ENCODE measurements around the gene PTGS2. TPM values are rescaled to one million over a fixed set of nuclear protein-coding genes. Genes with fewer than 3 reads are reported as not detected.
"Not testable (repeated sequence)": the region's sequence is repeated elsewhere in the genome, so short reads cannot be mapped to it uniquely, and the experiment has no call there.

The PTGS2 gene
- total RNA-seq, 1 donor from 2014 or later = 21.0 TPM

DNA sequence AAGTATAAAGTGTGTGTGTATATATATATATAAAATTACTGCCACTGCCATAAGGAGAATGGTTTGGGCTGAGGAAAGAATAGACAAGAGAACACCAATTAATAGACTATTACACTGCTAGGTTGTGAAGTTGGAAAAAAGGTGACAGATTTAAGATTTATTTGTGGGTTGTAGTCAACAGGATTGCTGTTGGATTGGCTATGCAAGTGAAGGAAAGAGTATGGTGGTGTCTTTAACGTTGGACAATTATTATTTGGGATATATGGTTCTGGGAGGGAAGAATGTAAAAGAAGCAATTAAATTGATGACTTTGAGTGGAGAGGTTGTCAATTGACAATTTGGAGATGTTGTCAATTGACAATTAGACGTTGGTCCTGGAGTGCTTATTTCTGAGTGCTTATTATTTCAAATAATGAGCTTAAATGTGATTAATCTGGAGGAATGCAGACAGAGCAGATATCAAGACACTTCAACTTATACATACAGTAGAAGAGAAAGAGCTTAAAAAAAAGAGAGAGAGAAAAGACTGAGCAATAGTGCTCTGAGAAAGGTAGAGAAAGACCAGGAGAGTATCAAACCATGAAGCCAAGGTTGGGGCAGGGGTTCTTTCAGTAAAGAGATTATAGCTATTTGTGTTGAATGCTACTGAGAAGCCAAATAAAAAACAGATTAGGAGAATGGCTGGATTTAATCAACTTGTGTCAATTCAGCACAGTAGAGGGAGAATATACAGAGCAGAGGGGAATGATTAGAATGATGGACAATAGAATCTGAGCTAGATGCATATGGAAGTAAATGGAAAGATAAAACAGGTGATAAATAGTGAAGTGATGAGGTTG lies 9.7 kb downstream of the PTGS2 start:
- peak; percentile 14 to 68 for DNase-seq (ENCODE audit: low read depth in 2 of 2)

DNA sequence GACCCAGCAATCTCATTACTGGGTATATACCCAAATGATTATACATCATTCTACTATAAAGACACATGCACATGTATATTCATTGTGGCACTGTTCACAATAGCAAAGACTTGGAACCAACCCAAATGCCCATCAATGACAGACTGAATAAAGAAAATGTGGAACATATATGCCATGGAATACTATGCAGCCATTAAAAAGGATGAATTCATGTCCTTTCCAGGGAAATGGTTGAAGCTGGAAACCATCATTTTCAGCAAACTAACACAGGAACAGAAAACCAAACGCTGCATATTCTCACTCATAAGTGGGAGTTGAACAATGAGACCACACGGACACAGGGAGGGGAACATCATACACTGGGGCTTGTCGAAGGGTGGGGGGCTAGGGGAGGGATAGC lies 10.4 kb downstream of the PTGS2 start:
- DNase-seq (ENCODE audit: low read depth in 2 of 2) = peak in 1 of 2 donors; percentile 7

DNA sequence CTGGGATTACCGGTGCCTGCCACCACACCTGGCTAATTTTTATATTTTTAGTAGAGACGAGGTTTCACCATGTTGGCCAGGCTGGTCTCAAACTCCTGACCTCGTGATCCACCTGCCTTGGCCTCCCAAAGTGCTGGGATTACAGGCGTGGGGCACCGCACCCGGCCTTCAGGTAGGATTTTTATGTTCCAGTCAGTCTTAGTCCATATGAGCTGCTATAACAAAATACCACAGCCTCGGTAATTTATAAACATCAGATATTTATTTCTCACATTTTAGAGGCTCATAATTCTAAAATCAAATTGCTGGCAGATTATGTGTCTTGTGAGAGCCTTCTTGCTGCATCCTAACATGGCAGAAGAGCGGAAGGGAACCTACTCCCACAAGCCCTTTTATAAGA lies 16.0 kb downstream of the PTGS2 start:
- not testable (repeated sequence) for DNase-seq (ENCODE audit: low read depth in 2 of 2)

DNA sequence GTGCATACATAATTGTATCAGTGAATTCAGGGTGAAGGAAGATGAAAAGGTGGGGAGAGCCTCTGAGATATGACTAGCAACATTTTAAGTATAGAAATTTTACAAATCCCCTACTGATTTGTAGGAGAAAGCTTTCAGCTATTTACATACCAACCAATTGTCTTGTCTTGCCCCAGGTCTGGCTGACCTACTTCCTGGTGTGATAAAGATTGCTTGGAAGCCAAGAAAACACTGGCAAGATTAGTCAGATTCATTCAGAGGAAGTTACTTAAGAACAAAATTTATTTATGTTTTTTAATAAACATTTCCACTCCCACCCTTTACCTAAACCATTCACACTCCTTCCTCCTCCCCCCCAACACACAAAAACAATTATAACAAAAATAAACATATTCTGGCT lies 17.5 kb downstream of the PTGS2 start:
- DNase-seq (ENCODE audit: low read depth in 2 of 2) = peak in 1 of 2 donors; percentile 90

DNA sequence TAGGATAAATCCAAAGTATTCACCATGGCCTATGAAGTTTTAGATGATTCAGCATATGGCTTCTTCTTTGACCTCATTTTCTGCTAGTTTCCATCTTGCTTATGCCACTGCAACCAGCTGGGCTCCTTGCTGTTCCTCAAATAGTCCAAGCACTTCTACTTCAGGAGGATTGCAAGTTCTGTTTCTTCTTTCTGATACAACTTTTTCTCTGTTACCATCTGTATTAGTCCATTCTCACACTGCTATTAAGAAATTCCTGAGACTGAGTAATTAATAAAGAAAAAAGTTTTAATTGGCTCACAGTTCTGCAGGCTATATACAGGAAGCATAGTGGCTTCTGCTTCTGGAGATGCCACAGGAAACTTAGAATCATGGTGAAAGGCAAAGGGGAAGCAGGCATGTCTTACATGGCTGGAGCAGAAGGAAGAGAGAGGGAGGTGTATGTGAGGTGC lies 20.3 kb downstream of the PTGS2 start:
- DNase-seq (ENCODE audit: low read depth in 2 of 2) = no peak

DNA sequence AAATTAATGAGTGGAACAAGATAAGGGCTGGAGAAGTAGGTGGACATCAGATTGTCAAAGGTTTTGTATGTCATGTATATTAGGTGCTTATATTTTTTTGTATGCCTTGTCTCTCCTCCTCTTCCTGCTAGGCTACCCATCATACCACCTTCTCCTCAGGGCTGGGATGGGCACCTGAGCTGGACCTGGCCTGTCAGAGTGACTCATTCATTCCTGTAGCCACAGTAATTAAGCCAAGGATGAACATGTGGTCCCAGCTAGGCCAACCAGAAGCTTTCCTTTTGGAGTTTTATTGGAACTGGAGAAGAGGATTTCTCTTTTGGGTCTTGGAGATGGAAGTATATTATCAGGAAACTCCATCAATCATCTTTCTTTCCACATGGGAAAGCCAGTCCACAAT lies 21.2 kb downstream of the PTGS2 start:
- no peak for DNase-seq (ENCODE audit: low read depth in 2 of 2)

DNA sequence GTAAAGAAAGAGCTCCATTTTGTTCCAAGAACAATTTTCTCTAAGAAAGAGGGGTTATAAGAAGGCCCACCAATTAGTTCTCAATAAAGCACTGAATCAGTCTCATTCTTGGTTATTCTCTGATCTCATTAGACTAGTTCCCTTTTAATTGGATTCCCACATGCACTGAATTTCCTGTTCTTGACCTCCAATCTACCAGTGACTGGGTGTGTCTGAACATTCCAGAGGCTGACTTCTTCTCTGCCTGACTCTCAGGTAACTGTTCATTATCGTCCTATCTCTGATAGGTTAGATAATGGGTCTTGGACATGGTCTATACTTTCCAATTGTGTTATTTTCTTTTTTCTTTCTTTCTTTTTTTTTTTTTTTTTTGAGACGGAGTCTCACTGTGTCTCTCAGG lies 22.7 kb downstream of the PTGS2 start:
- no peak for DNase-seq (ENCODE audit: low read depth in 2 of 2)

DNA sequence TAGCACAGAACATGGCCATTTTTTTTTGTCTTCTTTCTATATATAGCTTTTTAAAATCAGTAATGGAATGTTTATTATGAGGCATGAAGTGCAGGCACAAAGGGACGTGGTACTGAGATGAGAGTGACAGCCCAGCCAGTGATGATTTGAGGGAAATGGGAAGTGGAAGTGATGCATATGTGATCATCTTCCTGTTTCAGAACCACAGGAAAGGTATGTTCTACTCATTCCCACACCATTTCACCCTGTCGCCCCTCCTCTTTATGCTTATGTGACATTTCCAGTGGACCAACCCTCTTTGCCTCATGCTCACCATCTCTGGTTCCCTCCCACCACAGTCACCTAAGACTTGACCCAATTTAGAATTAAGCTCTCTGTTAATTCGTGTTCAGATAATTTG lies 24.3 kb downstream of the PTGS2 start:
- DNase-seq (ENCODE audit: low read depth in 2 of 2) = peak; percentile 49 to 95

DNA sequence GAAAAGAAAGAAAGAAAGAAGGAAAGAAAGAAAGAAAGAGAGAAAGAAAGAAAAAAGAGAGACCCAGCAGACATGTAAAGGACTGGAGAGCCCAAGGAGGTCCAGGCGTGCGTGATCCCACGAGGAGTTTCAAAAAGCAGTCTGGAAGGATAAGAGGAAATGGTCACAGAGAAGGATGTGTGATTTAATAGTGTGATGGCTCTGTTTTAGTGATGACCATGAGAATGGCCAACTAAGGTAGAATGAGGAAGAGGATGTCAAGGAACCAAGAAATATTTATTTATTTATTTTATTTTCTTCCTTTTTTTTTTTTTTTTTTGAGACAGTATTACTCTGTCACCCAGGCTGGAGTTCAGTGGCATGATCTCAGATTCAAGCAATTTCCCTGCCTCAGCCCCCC lies 25.5 kb downstream of the PTGS2 start:
- DNase-seq (ENCODE audit: low read depth in 2 of 2) = no peak

DNA sequence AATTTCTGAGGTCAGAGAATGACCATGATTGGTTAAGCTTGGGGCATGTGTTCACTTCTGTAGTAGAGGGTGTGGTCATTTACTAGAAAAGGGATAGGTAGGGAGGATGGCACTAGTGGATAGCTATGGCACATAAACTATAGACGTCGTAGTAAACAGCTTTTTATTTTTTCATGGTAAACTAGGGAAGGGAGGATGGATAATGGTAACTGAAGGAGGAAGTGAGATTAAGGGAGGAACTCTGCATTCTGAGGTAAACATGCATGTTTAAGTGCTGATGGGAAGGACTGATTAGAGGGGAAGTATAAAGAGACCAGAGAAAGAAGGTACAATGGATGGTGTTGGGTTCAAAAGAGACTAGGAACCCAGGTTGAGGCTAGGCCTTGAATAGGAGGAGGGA lies 26.9 kb downstream of the PTGS2 start:
- no peak for DNase-seq (ENCODE audit: low read depth in 2 of 2)

DNA sequence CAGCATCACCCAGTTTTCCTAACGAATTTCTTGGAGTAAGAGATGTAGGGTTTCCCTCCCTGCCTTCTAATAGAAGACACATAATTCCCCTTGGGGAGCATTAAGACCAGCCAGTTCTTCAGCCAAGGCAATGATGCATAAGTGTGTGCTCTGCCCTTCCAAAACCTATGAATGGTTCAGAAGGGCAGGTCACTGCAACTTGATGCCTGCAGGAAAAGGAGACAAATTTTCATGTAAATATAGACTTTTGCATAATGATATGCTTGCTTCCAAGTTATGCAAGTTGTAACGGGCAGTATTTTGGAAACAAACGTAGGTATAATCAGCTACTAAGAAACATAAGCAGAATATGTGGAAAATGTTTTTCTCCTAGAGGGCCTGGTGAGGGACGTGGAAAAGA lies 31.6 kb downstream of the PTGS2 start:
- DNase-seq (ENCODE audit: low read depth in 2 of 2) = no peak

DNA sequence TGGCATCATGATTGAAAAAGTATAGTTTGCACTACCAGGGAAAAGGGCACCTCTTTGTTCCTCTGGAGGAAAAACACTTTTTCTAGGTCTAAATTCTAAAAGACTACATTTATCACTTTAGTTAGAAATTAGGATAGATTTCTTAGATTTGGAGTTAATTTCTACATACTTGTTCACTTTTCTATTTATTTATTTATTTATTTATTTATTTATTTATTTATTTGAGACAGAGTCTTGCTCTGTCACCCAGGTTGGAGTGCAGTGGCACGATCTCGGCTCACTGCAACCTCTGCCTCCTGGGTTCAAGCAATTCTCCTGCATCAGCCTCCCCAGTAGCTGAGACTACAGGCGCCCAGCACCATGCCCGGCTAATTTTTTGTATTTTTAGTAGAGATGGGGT lies 32.2 kb downstream of the PTGS2 start:
- DNase-seq (ENCODE audit: low read depth in 2 of 2) = not testable (repeated sequence)

DNA sequence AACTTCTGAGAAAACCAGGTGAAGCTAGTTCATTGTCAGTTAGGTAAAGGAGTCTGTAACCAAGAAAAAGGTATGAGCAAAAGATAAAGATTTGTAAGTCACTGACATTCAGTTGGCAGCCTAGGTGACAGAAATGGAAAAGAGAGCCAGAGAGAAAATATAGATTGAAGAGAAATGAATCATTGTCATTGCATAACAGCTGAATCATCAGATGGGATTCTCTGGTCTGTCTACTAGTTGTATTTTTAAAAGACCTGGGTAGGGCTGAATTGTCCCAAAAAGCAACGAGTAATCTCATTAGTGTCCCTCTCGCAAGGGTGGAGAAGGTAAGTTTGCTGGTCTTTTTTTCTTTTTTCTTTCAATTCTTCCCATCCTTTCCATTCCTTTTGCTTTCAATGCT lies 36.6 kb downstream of the PTGS2 start:
- DNase-seq (ENCODE audit: low read depth in 2 of 2) = peak in 1 of 2 donors; percentile 2

DNA sequence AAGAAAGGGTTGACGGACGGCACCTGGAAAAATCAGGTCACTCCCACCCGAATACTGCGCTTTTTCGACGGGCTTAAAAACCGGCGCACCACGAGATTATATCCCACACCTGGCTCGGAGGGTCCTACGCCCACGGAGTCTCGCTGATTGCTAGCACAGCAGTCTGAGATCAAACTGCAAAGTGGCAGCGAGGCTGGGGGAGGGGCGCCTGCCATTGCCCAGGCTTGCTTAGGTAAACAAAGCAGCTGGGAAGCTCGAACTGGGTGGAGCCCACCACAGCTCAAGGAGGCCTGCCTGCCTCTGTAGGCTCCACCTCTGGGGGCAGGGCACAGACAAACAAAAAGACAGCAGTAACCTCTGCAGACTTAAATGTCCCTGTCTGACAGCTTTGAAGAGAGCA lies 42.7 kb downstream of the PTGS2 start:
- not testable (repeated sequence) for DNase-seq (ENCODE audit: low read depth in 2 of 2)

DNA sequence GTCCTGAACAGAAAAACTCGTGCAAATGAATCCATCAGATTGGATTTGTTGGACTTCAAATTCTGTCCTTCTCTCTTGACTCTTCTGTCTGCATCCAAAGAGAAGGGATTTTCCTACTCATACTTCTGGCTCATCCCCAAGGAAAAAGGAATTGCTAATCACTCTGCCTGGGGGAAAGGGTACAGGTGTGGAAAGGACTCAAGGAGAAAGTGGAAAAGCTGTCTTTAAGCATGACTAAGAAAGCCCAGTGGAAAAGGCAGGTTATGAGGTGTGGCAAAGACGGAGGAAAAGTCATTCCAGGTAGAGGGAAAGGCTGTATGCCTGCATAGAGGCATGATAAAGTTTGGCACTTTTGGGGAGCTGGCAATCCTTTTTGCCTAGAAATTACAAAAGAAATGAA lies 43.4 kb downstream of the PTGS2 start:
- no peak for DNase-seq (ENCODE audit: low read depth in 2 of 2)

DNA sequence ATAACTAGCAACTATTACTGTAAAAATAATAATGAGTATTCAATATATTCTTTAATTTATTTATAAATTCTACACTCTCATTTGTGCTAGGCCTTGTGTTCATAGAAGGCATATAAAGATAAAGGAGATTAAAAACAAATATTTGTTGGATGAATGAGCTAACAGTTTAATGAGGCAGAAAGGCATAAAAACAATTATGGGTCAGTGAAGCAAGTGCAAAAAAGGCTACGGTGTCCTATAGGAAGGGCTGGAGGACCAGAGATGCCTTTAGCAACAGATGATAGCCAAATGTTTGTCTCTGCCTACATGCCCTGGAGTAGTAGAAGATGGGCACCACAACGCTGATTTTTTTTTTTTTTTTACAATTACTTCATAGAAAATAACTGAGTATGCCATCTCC lies 45.7 kb downstream of the PTGS2 start:
- DNase-seq (ENCODE audit: low read depth in 2 of 2) = no peak

DNA sequence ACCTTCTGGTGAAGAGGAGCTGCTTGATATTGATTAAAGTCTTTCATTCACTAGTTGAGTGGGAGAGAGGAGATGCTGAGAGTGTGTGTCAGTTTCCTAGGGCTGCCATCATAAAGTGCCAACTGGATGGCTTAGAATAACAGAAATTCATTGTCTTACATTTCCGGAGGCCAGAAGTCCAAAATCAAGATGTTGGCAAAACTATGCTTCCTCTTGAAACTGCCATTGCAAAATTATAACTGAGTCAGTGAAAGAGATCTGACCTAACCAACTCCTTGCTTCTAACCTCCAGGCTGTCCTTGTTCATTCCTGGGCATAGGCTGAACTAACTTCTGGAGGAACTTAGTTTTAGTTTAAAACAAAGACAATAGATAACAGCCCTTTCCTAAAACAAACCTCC lies 47.1 kb downstream of the PTGS2 start:
- DNase-seq (ENCODE audit: low read depth in 2 of 2) = peak; percentile 20 to 45

DNA sequence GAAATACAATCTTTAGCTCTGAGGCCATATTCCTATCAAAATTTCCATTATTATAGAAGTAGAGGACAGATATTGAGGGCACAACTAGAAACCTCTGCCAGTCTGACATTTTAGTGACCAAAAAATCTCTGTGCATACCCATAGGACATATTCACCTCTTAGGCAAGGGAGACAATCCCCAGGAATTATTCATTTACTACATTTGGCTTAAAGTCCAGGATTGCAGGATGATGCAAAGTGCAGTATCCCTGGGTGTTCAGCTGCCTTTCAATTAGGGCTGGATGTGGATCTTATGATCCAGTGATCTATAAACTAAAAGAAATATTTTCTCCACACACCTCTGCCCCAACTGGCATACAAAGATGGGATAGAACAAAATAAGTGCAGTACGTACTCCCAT lies 50.9 kb downstream of the PTGS2 start:
- DNase-seq (ENCODE audit: low read depth in 2 of 2) = no peak

DNA sequence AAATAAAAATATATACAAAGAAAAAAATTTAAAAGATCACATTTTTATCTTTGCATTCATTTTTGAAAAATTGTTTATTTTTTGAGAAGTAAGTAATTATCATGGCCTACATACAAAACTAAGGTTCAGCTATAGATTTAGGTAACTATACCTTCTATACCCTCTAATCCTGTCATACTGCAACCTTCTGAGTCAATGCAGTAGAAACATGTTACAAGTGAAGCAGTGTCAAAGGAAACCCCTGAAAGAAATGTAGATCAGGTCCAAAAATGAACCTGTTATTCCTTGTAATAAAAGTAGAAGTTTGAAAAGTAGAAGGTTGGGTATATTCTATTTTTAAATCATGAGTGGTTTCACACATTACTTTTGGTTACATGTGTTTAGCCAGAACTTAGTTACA lies 51.3 kb downstream of the PTGS2 start:
- no peak for DNase-seq (ENCODE audit: low read depth in 2 of 2)

DNA sequence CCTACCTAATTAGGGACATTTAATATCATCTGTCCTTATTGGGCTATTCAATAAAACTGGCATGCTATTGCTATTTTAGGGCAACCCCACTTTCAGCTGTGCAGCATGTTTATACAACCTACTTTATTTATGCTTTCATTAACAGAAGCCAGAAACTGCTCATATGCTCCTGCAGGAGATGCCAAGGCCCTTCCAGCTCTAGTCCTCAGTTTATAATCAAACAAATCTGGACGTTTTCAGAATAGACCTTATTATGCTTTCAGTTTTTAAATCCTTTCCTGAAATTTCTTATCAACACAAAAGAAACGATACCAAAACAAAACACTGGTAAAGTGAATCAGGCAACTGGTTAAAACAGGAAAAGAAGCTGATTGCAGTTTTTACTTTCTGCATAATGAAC lies 53.2 kb downstream of the PTGS2 start:
- DNase-seq (ENCODE audit: low read depth in 2 of 2) = peak; percentile 12 to 28

DNA sequence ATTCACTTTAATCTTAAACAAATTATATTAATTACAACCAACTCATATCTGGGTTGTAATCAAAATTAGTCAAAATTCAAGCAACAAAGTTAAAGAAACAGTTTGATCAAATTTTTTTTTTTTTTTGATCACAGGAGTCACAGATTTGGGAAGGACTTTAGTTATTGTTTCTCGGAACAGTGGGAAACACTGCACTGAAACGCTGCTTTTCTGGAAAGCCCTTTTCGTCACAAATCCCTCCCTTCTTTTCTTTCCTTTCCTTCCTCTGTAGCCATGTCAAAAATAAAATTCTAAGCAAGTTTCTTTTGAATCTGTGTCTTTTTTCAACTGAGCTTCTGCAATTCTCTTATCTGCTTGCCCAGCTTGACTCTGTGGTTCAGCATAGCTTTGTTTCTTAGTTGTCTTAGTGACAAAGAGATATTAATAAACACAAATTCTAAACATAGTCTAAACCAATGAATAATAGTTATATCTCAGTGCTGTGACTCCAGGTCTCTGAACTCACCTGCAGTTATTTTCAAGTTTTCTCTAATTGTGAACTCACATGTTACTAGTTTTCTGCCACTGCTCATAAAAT lies 53.8 kb downstream of the PTGS2 start:
- peak; percentile 64 to 71 for DNase-seq (ENCODE audit: low read depth in 2 of 2)

DNA sequence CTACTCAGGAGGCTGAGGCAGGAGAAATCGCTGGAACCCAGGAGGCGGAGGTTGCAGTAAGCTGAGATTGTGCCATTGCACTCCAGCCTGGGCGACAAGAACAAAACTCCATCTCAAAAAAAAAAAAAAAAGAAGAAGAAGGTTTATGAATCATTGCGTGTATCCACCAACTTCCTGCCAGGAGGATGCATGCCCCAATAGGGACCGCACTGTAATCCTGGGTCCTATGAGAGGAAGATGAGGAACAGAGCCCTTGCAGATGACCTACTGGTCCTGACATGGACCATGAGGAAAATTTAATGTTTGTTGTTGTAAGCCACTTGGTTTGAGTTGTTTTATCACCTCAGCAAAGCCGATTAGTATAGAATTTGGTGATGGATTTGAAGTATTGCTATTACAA lies 56.7 kb downstream of the PTGS2 start:
- DNase-seq (ENCODE audit: low read depth in 2 of 2) = no peak
